HL-60 (cell line): Measurements from ENCODE around the gene LIPI.

ENCODE experiments used
- CTCF ChIP-seq: IDR thresholded peaks from one replicate; pipeline ENCODE4 v1.5.1; 2011; ENCODE audit warnings: low read length, control low read depth, inconsistent platforms; ENCODE audit not compliant: insufficient read depth
- POLR2AphosphoS5 ChIP-seq: IDR thresholded peaks from 2 replicates; pipeline ENCODE4 v1.6.1; 2012; ENCODE audit warnings: low read depth
- TF ChIP-seq, protein P1 (sequence below): IDR thresholded peaks from 2 replicates; pipeline ENCODE4 v1.6.1; 2012; ENCODE audit warnings: low read depth; ENCODE audit not compliant: insufficient replicate concordance

DNA sequence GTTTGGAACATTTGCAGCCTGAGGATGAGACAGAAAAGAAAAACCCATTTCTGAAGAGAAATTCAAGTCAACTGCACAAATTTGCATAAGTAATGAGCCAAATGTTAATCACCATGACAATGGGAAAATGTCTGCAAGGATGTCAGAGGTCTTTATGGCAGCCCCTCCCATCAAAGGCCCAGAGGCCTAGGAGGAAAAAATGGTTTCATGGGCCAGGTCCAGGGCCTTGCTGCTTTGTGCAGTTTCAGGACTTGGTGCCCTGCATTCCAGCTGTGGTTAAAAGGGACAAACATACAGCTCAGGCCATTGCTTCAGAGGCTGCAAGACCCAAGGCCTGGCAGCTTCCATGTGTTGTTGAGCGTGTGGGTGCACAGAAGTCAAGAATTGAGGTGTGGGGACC is 18.6 kb upstream of the LIPI start:
- no peak for TF ChIP-seq CTCF
- TF ChIP-seq POLR2AphosphoS5, result no peak
- TF ChIP-seq, protein P1, sequence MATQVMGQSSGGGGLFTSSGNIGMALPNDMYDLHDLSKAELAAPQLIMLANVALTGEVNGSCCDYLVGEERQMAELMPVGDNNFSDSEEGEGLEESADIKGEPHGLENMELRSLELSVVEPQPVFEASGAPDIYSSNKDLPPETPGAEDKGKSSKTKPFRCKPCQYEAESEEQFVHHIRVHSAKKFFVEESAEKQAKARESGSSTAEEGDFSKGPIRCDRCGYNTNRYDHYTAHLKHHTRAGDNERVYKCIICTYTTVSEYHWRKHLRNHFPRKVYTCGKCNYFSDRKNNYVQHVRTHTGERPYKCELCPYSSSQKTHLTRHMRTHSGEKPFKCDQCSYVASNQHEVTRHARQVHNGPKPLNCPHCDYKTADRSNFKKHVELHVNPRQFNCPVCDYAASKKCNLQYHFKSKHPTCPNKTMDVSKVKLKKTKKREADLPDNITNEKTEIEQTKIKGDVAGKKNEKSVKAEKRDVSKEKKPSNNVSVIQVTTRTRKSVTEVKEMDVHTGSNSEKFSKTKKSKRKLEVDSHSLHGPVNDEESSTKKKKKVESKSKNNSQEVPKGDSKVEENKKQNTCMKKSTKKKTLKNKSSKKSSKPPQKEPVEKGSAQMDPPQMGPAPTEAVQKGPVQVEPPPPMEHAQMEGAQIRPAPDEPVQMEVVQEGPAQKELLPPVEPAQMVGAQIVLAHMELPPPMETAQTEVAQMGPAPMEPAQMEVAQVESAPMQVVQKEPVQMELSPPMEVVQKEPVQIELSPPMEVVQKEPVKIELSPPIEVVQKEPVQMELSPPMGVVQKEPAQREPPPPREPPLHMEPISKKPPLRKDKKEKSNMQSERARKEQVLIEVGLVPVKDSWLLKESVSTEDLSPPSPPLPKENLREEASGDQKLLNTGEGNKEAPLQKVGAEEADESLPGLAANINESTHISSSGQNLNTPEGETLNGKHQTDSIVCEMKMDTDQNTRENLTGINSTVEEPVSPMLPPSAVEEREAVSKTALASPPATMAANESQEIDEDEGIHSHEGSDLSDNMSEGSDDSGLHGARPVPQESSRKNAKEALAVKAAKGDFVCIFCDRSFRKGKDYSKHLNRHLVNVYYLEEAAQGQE, result no peak
